Activated CD4-positive, alpha-beta memory T cell treated with anti-CD3 and anti-CD28 coated beads for 36 hours (primary cell): ENCODE data around the gene CLPTM1L. TPM values are rescaled to one million over a fixed set of nuclear protein-coding genes. Genes with fewer than 3 reads are reported as not detected.

Experiments
- CTCF ChIA-PET: fragments of 350-600 bp; sonication (Branson Sonifier 250); formaldehyde crosslinking; loops from one replicate; lab custom pipeline; 2021; ENCODE audit warnings: antibody characterized with exemption, inconsistent platforms; lab: Charles Lee
- POLR2A ChIA-PET: fragments of 350-600 bp; sonication (Branson Sonifier 250); formaldehyde crosslinking; loops from one replicate; lab custom pipeline; 2021; ENCODE audit warnings: antibody characterized with exemption; lab: Charles Lee
- DNase-seq: peaks from one replicate; pipeline ENCODE4 v3.0.0-alpha.2; 2020
- H3K27ac Mint-ChIP-seq: one replicate; pipeline ENCODE4 v1.8.0; 2021; ENCODE audit warnings: mixed read lengths
- H3K27me3 Mint-ChIP-seq: one replicate; pipeline ENCODE4 v1.8.0; 2021; ENCODE audit warnings: mixed read lengths
- H3K36me3 Mint-ChIP-seq: one replicate; pipeline ENCODE4 v1.8.0; 2021; ENCODE audit warnings: mixed read lengths
- H3K4me1 Mint-ChIP-seq: one replicate; pipeline ENCODE4 v1.8.0; 2021; ENCODE audit warnings: low read depth, mixed read lengths
- H3K4me3 Mint-ChIP-seq: one replicate; pipeline ENCODE4 v1.8.0; 2021; ENCODE audit warnings: mild to moderate bottlenecking, mixed read lengths
- H3K9me3 Mint-ChIP-seq: one replicate; pipeline ENCODE4 v1.8.0; 2021; ENCODE audit warnings: mixed read lengths
- intact Hi-C: fragments of 100-400 bp; cut with micrococcal nuclease; formaldehyde crosslinking; loops from one replicate; pipeline ENCODE4 v1.15.1; 2023
- total RNA-seq, 2 experiments: library from RNA; stranded (reverse); gene quantifications; one replicate each; pipeline ENCODE4 v1.2.3, GENCODE V29; 2021

Gene CLPTM1L
- total RNA-seq, 2 experiments from 2014 or later: 70.1 to 72.9 TPM

DNA sequence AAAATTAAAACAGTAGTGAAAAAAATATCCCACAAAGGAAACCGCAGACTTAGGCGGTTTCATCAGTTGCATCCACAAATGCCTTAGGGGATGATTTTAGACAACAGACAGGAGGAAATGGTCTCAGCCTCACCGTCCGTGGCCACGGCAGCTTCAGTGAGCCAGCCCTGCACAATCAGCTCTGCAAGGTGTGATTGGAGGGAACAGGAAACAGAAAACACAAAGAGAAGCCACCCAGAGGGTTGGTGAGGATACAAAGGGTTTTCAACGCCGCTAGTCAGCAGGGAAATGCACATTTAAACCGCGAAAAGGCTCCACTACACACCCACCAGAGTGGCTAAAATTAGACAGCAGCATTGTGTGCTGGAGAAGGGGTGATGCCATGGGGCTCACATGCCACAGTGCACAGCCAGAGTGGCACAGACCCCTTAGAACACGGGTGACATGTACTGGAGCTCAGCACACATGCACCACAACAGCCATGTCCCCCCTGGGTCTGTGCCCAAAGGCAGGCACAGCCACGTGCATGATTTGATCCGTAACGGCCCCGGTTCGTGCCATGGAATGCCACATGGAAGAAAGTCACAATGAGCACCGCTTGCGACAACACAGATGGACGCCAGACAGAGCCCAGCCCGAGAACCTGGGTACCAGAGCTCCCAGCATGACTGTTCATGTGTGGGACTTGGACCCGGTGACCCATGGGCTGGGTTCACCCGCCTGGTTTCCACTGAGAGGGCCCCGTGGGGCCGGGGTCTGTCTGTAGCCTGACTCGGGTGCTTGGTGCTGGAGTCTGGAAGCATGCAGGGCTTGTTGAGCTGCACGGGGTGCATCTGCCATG is 31.7 kb downstream of the CLPTM1L start:
- DNase-seq: peak; percentile 64
- Mint-ChIP-seq H3K4me1 (peaks cover 57% of the 10 kb centered on the region), H3K27ac (peak overlapping the region; percentile 70), H3K4me3 (peak overlapping the region; percentile 34), H3K36me3 (peaks cover 5% of the 10 kb centered on the region), H3K9me3 (peaks cover 17% of the 10 kb centered on the region), H3K27me3 (no peaks in the 10 kb centered on the region)
- CTCF ChIA-PET: interaction anchor here (0.6 kb wide), 1 partner anchor 302 kb away, joined by 3 read pairs; no protein-coding TSS in a partner anchor
- intact Hi-C loops: no loop called here
- POLR2A ChIA-PET: interaction anchor here (0.9 kb wide), 1 partner anchor 31 kb away, joined by 3 read pairs; no protein-coding TSS in a partner anchor

GRCh38 chr5:1312206-1312605 is 32.7 kb downstream of the CLPTM1L start:
- H3K36me3 Mint-ChIP-seq: peaks cover 3% of the 10 kb centered on the region
- no peaks in the 10 kb centered on the region for H3K27me3 Mint-ChIP-seq
- intact Hi-C loops: no loop called here
- peaks cover 54% of the 10 kb centered on the region for H3K4me1 Mint-ChIP-seq
- peak; percentile 36 for DNase-seq
- peaks cover 17% of the 10 kb centered on the region for H3K9me3 Mint-ChIP-seq
- CTCF ChIA-PET: no interaction called here
- POLR2A ChIA-PET: interaction anchor here (0.7 to 0.9 kb wide), 2 partner anchors 11 to 32 kb away, joined by 3 read pairs; no protein-coding TSS in a partner anchor
- no peak overlapping the region for H3K4me3 Mint-ChIP-seq
- H3K27ac Mint-ChIP-seq: no peak overlapping the region

DNA sequence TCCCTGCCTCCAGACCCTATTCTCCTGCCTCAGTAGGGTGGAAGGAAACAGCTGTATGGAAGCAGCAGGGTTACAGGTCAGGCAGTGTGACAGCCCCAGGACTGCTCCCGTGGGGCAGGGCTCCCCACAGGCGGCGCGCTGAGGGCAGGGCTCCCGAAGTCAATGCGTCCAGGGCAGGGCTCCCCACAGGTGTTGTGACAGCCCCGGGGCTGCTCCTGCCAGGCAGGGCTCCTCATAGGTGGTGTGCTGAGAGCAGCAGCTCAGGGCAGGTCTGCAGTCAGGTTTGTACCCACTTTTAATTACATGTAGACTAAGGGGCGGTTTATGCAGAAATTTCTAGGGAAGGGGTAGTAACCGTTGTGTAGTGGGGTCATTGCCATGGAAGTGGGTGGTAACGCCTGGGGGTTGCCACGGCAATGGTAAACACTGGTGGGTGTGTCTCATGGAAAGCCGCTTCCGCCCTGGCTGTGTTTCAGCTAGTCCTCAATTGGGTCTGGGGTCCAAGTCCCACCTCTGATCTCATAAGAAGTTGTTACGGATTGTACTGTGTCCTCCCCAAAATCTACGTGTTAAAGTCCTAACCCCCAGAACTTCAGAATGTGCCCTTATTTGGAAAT is 33.4 kb downstream of the CLPTM1L start:
- ChIA-PET CTCF (no interaction called here), POLR2A (no interaction called here)
- Mint-ChIP-seq H3K4me1 (peaks cover 48% of the 10 kb centered on the region), H3K36me3 (no peaks in the 10 kb centered on the region), H3K27me3 (no peaks in the 10 kb centered on the region), H3K9me3 (peaks cover 17% of the 10 kb centered on the region), H3K27ac (no peak overlapping the region), H3K4me3 (no peak overlapping the region)
- intact Hi-C loops: no loop called here
- no peak for DNase-seq

DNA sequence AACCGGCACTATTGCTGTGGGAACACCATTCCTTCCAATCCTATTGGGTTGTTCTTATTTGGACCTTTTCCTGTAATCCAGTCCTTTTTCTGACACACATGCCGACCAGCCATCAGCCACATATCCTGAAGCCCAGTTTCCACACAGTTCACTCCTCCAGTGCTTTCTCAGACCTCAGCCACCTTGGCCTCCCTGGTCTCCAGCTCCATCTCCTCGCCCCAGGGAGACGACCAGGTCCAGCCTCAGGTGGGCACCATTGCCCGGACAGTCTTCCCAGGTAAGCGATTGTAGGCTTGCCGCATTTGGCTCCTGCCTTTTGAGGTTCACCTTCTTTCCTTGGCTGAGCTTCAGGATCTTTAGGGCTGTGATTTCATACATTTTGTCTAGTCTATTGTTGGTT is 34.8 kb downstream of the CLPTM1L start:
- H3K4me3 Mint-ChIP-seq: no peak overlapping the region
- H3K4me1 Mint-ChIP-seq: peaks cover 34% of the 10 kb centered on the region
- H3K36me3 Mint-ChIP-seq: no peaks in the 10 kb centered on the region
- CTCF ChIA-PET: interaction anchor here (0.7 to 1.1 kb wide), 2 partner anchors 70 to 313 kb away, joined by 3 to 4 read pairs; no protein-coding TSS in a partner anchor
- POLR2A ChIA-PET: no interaction called here
- no peak overlapping the region for H3K27ac Mint-ChIP-seq
- DNase-seq: no peak
- H3K27me3 Mint-ChIP-seq: no peaks in the 10 kb centered on the region
- intact Hi-C loops: no loop called here
- peaks cover 17% of the 10 kb centered on the region for H3K9me3 Mint-ChIP-seq

DNA sequence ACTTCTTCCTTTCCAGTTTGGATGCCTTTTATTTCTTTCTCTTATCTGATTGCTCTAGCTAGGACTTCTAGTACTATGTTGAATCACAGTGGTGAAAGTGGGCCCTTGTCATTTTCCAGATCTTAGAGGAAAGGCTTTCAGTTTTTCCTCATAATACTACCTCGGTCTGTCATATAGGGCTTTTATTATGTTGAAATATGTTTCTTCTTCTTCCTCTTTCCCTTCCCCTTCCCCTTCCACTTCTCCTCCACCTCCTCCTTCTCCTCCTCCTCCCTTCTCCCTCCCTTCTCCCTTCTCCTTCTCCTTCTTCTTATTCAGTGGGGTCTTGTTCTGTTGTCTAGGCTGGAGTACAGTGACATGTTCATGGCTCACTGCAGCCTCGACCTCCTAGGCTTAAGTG is 40.9 kb downstream of the CLPTM1L start:
- intact Hi-C loops: no loop called here
- Mint-ChIP-seq H3K27me3 (no peaks in the 10 kb centered on the region), H3K4me1 (no peaks in the 10 kb centered on the region), H3K4me3 (no peak overlapping the region), H3K27ac (no peak overlapping the region), H3K36me3 (no peaks in the 10 kb centered on the region), H3K9me3 (peaks cover 4% of the 10 kb centered on the region)
- DNase-seq: no peak
- ChIA-PET CTCF (interaction anchor here (0.6 to 1.6 kb wide), 2 partner anchors 15 to 22 kb away, joined by 3 to 4 read pairs; no protein-coding TSS in a partner anchor), POLR2A (no interaction called here)

DNA sequence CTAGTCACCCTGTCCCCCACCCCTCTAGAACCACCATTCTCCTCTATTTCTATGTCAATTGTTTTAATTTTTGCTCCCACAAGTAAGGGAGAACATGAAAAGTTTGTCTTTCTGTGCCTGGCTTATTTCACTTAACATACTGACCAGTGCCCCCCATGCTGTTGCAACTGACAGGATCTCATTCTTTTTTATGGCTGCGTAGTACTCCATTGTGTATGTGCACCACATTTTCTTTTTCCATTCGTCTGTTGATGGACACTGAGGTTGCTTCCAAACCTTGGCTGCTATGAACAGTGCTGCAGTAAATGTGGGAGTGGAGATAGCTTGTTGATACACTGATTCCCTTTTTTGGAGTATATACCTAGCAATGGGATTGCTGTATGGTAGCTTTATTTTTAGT is 42.6 kb downstream of the CLPTM1L start:
- Mint-ChIP-seq H3K27me3 (no peaks in the 10 kb centered on the region), H3K4me1 (no peaks in the 10 kb centered on the region), H3K9me3 (peaks cover 4% of the 10 kb centered on the region), H3K27ac (no peak overlapping the region), H3K4me3 (no peak overlapping the region), H3K36me3 (no peaks in the 10 kb centered on the region)
- intact Hi-C loops: no loop called here
- ChIA-PET CTCF (no interaction called here), POLR2A (no interaction called here)
- no peak for DNase-seq

DNA sequence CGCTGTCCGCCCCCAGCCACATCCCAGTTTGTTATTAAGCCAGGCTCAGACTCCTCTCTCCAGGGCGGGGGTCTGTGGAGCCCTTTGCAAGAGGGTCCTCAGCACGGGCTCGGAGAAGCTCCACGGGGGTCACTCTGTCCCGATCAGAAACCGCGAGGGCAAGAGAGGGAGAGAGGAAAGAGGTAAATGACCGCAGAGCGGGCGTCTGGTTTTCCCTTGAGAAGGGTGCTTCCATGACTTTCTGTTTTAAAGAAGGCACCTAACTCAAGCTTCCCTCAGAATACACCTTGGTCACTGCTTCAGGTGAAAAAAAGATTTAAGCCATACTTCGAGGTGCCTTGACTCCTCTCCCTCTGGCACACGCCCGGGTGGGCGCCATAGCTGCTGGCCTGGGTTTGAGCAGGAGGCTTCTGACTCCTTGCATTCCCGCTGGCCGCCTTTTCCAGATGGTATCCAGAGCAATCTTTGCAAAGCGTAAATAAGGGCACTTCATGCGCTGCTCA is 44.3 kb downstream of the CLPTM1L start:
- Mint-ChIP-seq H3K4me1 (no peaks in the 10 kb centered on the region), H3K27me3 (no peaks in the 10 kb centered on the region), H3K9me3 (peaks cover 4% of the 10 kb centered on the region), H3K36me3 (no peaks in the 10 kb centered on the region), H3K4me3 (no peak overlapping the region), H3K27ac (no peak overlapping the region)
- intact Hi-C loops: no loop called here
- DNase-seq: no peak
- POLR2A ChIA-PET: no interaction called here
- CTCF ChIA-PET: no interaction called here

DNA sequence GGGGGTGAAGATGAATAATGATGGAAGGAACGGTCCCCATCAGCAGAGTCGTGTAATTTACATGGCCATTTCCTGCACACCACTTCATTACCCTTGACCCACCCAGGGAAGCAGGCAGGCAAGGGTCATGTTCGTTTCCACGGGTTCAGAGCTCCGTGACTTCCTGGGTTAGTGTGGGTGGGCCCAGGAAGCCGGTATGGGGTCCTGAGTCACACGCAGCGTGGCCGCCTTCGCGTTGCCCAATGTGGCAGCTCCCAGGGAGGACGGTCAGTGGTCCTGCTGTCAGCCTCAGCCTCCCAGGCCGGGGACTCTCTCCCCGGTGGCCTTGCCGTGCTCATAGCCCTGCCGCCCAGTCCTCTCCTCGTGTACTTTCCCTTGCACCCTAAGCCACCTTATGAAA is 44.9 kb downstream of the CLPTM1L start:
- Mint-ChIP-seq H3K36me3 (no peaks in the 10 kb centered on the region), H3K4me1 (peaks cover 1% of the 10 kb centered on the region), H3K27ac (no peak overlapping the region), H3K9me3 (peaks cover 4% of the 10 kb centered on the region), H3K4me3 (no peak overlapping the region), H3K27me3 (no peaks in the 10 kb centered on the region)
- POLR2A ChIA-PET: no interaction called here
- CTCF ChIA-PET: no interaction called here
- intact Hi-C loops: loop anchor here (10.0 kb wide), 1 partner anchor 45 kb away; the partner anchor contains the start of gene CLPTM1L
- DNase-seq: no peak

DNA sequence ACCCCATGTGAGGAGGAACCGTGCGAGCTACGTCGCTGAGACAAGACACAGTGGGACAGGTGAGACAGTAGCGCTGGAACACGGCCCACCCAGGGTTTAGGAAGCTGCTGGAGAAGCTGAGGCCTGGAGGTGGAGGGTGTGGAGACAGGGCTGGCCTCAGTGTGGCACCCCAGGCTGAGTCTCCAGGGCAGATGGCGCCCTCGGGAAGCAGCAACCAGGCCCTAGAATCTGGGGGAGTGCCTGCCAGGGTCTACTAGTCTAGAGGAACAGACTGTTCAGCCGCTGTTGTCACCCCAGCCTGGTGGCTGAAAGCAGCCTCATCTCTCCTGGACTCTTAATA is 45.4 kb downstream of the CLPTM1L start:
- CTCF ChIA-PET: no interaction called here
- intact Hi-C loops: loop anchor here (10.0 kb wide), 1 partner anchor 45 kb away; the partner anchor contains the start of gene CLPTM1L
- Mint-ChIP-seq H3K4me3 (no peak overlapping the region), H3K27ac (no peak overlapping the region), H3K9me3 (peaks cover 4% of the 10 kb centered on the region), H3K36me3 (no peaks in the 10 kb centered on the region), H3K4me1 (peaks cover 1% of the 10 kb centered on the region), H3K27me3 (no peaks in the 10 kb centered on the region)
- DNase-seq: no peak
- POLR2A ChIA-PET: no interaction called here

- no peaks in the 10 kb centered on the region for H3K36me3 Mint-ChIP-seq
- intact Hi-C loops: loop anchor here (10.0 kb wide), 1 partner anchor 46 kb away; the partner anchor contains the start of gene CLPTM1L
- no peaks in the 10 kb centered on the region for H3K27me3 Mint-ChIP-seq
- no peak overlapping the region for H3K27ac Mint-ChIP-seq
- peaks cover 1% of the 10 kb centered on the region for H3K4me1 Mint-ChIP-seq
- peaks cover 4% of the 10 kb centered on the region for H3K9me3 Mint-ChIP-seq
- DNase-seq: no peak
- ChIA-PET CTCF (no interaction called here), POLR2A (no interaction called here)
- no peak overlapping the region for H3K4me3 Mint-ChIP-seq
Observed at GRCh38 chr5:1298723-1299510, 46.0 kb downstream of the CLPTM1L start.

DNA sequence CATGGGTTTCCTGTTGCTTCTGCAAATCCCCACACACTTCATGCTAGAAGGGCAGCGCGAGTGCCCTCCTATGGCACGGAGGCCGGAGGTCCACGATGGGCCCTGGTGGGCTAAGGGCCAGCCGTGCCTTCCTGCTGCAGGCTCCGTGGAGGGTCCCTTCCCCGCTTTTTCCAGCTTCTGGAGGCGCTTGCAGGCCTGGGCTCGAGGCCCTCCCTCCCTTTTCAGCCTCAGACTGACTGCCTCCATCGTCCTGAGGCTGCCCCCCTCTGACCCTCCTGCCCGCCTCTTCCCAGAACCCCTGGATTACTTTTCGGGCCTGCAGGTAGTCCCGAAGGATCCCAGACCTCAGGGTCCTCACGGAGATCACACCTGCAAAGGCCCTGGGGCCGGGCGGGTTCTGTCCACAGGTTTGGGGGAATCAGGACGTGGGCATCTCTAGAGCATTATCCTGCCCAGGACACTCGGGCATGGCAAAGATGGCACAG is 46.8 kb downstream of the CLPTM1L start:
- CTCF ChIA-PET: no interaction called here
- Mint-ChIP-seq H3K36me3 (no peaks in the 10 kb centered on the region), H3K4me1 (peaks cover 5% of the 10 kb centered on the region), H3K9me3 (peaks cover 4% of the 10 kb centered on the region), H3K27me3 (no peaks in the 10 kb centered on the region), H3K27ac (no peak overlapping the region), H3K4me3 (no peak overlapping the region)
- intact Hi-C loops: loop anchor here (10.0 kb wide), 1 partner anchor 47 kb away; the partner anchor contains the start of gene CLPTM1L
- no peak for DNase-seq
- POLR2A ChIA-PET: no interaction called here
